ENCODE results near the gene GPC6. TPM values are rescaled to one million over a fixed set of nuclear protein-coding genes. Genes with fewer than 3 reads are reported as not detected.

The GPC6 gene
- total RNA-seq, 1 donor from 2014 or later = not detected

DNA sequence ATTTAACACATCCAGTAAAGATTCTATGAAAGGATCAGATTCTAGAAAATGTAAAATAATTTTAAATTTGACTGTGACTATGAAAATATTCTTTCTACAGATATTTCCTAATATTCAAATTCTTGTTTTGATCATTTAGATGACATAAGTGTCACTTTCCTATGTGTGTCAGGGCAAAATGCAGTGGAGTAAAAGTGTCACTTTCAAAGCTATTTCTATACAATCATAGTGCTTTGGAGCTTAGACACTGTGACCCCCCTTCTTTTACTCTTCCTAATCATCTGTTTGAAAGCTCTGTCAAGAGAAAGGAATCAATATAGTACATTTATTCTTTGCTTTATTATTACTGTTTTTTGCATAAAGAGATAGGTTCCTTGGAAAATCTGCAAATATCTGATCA lies 760.9 kb downstream of the GPC6 start:
- no peak overlapping the region for H3K4me3 Mint-ChIP-seq
- H3K27ac Mint-ChIP-seq = no peak overlapping the region
- H3K36me3 Mint-ChIP-seq (ENCODE audit: low read depth) = no peaks in the 10 kb centered on the region

DNA sequence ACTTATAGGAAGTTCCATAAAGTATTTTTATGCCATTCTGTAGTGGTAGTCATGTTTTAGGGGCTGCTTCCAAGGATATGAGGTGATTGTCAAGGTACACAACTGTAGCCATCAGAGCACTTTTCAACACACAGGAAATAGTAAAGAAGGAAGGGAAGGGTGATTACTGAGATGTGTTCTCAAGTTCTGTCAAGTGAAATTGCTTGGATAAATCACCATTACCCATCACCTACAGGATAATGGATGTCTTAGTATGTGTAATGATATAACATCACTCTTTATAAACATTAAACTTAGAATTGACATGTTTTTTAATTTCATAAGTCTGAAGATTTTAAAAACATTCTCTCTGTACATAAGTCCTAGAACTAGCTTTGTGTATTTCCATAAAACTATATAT lies 765.0 kb downstream of the GPC6 start:
- H3K9me3 Mint-ChIP-seq = no peaks in the 10 kb centered on the region
- H3K4me1 Mint-ChIP-seq = no peaks in the 10 kb centered on the region
- DNase-seq = no peak
- H3K27me3 Mint-ChIP-seq = no peaks in the 10 kb centered on the region
- no peaks in the 10 kb centered on the region for H3K36me3 Mint-ChIP-seq (ENCODE audit: low read depth)
- H3K4me3 Mint-ChIP-seq = no peak overlapping the region
- intact Hi-C loops (cut with micrococcal nuclease) = no loop called here
- no peak overlapping the region for H3K27ac Mint-ChIP-seq

More for the DNA sequence above, 760.9 kb downstream of the GPC6 start:
- Mint-ChIP-seq H3K27me3 (no peaks in the 10 kb centered on the region), H3K4me1 (no peaks in the 10 kb centered on the region), H3K9me3 (no peaks in the 10 kb centered on the region)
- intact Hi-C loops (cut with micrococcal nuclease) = no loop called here
- DNase-seq = no peak

GRCh38 chr13:93996481-93996880 lies 769.9 kb downstream of the GPC6 start:
- H3K4me3 Mint-ChIP-seq = no peak overlapping the region
- H3K9me3 Mint-ChIP-seq = no peaks in the 10 kb centered on the region
- H3K4me1 Mint-ChIP-seq = no peaks in the 10 kb centered on the region
- no peak overlapping the region for H3K27ac Mint-ChIP-seq
- no peak for DNase-seq
- no peaks in the 10 kb centered on the region for H3K27me3 Mint-ChIP-seq
- H3K36me3 Mint-ChIP-seq (ENCODE audit: low read depth) = no peaks in the 10 kb centered on the region
- intact Hi-C loops (cut with micrococcal nuclease) = no loop called here

GRCh38 chr13:94006296-94006695 lies 779.7 kb downstream of the GPC6 start:
- no peaks in the 10 kb centered on the region for H3K9me3 Mint-ChIP-seq
- no peak for DNase-seq
- H3K36me3 Mint-ChIP-seq (ENCODE audit: low read depth) = no peaks in the 10 kb centered on the region
- intact Hi-C loops (cut with micrococcal nuclease) = no loop called here
- H3K27ac Mint-ChIP-seq = no peak overlapping the region
- no peaks in the 10 kb centered on the region for H3K27me3 Mint-ChIP-seq
- H3K4me1 Mint-ChIP-seq = no peaks in the 10 kb centered on the region
- no peak overlapping the region for H3K4me3 Mint-ChIP-seq

GRCh38 chr13:94007072-94007471 lies 780.5 kb downstream of the GPC6 start:
- Mint-ChIP-seq H3K9me3 (no peaks in the 10 kb centered on the region), H3K4me1 (no peaks in the 10 kb centered on the region)

GRCh38 chr13:94009701-94010100 lies 783.1 kb downstream of the GPC6 start:
- Mint-ChIP-seq H3K27ac (no peak overlapping the region), H3K4me3 (no peak overlapping the region), H3K36me3 (ENCODE audit: low read depth) (no peaks in the 10 kb centered on the region), H3K27me3 (no peaks in the 10 kb centered on the region), H3K4me1 (no peaks in the 10 kb centered on the region), H3K9me3 (no peaks in the 10 kb centered on the region)
- no peak for DNase-seq
- intact Hi-C loops (cut with micrococcal nuclease) = no loop called here

More at GRCh38 chr13:94007072-94007471, 780.5 kb downstream of the GPC6 start:
- Mint-ChIP-seq H3K27ac (no peak overlapping the region), H3K4me3 (no peak overlapping the region), H3K36me3 (ENCODE audit: low read depth) (no peaks in the 10 kb centered on the region), H3K27me3 (no peaks in the 10 kb centered on the region)
- no peak for DNase-seq
- intact Hi-C loops (cut with micrococcal nuclease) = no loop called here

DNA sequence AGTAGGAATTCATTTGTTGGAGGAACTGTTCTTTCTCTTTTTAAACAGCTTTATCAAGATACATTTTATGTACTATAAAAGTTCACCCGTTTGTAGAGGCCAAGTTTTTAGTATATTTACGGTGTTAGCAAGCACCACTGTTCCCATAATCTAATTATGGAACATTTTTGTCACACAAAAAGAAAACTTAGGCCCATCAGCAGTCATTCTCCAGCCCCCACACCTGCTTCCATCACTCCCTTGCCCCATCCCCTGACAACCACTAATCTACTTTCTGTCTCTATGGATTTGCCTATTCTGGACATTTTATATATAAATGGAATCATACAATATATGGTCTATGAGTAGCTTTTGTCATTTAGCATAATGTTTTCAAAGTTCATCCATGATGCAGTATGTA lies 787.9 kb downstream of the GPC6 start:
- intact Hi-C loops (cut with micrococcal nuclease) = no loop called here
- no peak for DNase-seq
- Mint-ChIP-seq H3K4me3 (no peak overlapping the region), H3K4me1 (no peaks in the 10 kb centered on the region), H3K9me3 (no peaks in the 10 kb centered on the region), H3K27me3 (no peaks in the 10 kb centered on the region), H3K36me3 (ENCODE audit: low read depth) (no peaks in the 10 kb centered on the region), H3K27ac (no peak overlapping the region)

- intact Hi-C loops (cut with micrococcal nuclease) = no loop called here
- H3K4me3 Mint-ChIP-seq = no peak overlapping the region
- H3K27ac Mint-ChIP-seq = no peak overlapping the region
- no peaks in the 10 kb centered on the region for H3K9me3 Mint-ChIP-seq
- DNase-seq = no peak
- no peaks in the 10 kb centered on the region for H3K27me3 Mint-ChIP-seq
- no peaks in the 10 kb centered on the region for H3K4me1 Mint-ChIP-seq
- no peaks in the 10 kb centered on the region for H3K36me3 Mint-ChIP-seq (ENCODE audit: low read depth)
These were observed 793.8 kb downstream of the GPC6 start for GRCh38 chr13:94020426-94020825.

DNA sequence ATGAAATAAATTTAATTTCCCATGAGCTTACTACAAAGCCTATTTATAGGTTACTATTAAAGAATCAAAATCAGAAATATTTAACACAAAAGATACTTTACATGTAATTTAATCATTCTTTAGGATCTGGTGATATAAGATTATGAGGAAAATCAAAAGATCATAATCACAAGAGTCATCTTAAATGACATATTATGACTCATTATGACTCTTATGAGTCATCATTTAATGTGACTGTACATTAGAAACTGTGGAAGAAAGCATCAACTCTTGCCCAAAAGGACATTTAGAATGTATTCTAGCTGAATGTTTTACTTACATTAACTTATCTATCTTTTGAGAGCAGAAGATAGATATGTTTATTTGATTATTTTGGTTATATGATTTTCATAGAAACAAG lies 794.2 kb downstream of the GPC6 start:
- Mint-ChIP-seq H3K4me1 (no peaks in the 10 kb centered on the region), H3K4me3 (no peak overlapping the region), H3K27me3 (no peaks in the 10 kb centered on the region), H3K9me3 (no peaks in the 10 kb centered on the region), H3K36me3 (ENCODE audit: low read depth) (no peaks in the 10 kb centered on the region), H3K27ac (no peak overlapping the region)
- intact Hi-C loops (cut with micrococcal nuclease) = no loop called here
- no peak for DNase-seq

- Mint-ChIP-seq H3K27ac (no peak overlapping the region), H3K36me3 (ENCODE audit: low read depth) (no peaks in the 10 kb centered on the region), H3K4me3 (no peak overlapping the region), H3K9me3 (no peaks in the 10 kb centered on the region), H3K27me3 (no peaks in the 10 kb centered on the region), H3K4me1 (no peaks in the 10 kb centered on the region)
- intact Hi-C loops (cut with micrococcal nuclease) = no loop called here
- no peak for DNase-seq
These were observed 801.6 kb downstream of the GPC6 start for GRCh38 chr13:94028234-94028633.

DNA sequence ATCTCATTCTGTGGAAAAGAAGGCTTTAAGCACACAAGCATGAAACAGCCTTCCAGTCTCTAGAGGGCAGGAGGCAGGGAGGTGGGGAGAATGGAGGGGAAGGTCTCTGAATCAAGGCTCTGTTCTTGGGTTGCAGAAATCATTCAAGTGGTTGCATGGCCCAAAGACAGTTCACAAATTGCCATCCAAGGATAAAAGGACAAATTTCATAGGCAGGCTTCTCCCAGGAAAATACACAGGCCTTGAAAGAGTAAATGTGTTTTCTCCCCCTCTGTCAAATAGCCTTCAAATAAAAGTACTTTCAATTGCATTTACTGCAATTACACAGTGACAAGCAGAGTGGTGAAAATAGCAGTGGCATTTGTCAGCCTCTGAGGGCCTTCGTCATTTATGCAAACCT lies 802.0 kb downstream of the GPC6 start:
- intact Hi-C loops (cut with micrococcal nuclease) = no loop called here
- Mint-ChIP-seq H3K4me1 (no peaks in the 10 kb centered on the region), H3K36me3 (ENCODE audit: low read depth) (no peaks in the 10 kb centered on the region), H3K4me3 (no peak overlapping the region), H3K27me3 (no peaks in the 10 kb centered on the region), H3K9me3 (no peaks in the 10 kb centered on the region), H3K27ac (no peak overlapping the region)
- no peak for DNase-seq

DNA sequence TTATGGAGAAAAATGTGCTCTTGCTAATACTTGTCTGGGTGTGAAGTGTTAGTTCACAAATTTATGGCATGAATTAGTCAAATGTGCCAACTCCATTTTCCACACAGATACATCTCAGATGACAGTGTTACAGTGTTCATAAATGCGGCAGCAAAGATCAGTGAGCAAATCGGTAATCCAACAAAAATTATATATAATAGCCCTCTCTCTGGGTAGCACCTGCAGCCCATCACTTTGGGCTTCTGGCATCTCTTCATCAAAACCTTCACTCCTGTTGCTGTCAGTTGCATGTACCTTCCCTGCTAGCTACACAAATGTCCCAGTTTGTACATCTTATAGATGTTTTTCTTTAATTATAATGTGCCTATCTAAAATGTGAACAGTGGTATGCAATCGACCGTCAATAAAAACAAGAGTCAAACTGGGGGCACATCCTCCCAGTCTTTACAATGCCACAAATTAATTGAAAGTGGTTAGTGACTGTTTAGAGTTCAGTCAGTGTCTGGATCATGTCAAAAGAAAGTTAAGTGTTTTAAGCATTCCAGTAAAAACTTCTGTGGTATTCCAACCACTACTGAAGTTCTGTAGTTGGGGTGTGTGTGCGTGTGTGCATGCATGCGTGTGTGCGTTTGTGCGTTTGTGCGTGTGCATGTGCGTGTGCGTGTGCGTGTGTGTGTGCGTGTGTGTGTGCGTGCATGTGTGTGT lies 804.0 kb downstream of the GPC6 start:
- Mint-ChIP-seq H3K27me3 (no peaks in the 10 kb centered on the region), H3K36me3 (ENCODE audit: low read depth) (no peaks in the 10 kb centered on the region), H3K27ac (no peak overlapping the region), H3K9me3 (no peaks in the 10 kb centered on the region), H3K4me1 (no peaks in the 10 kb centered on the region), H3K4me3 (no peak overlapping the region)
- intact Hi-C loops (cut with micrococcal nuclease) = no loop called here
- no peak for DNase-seq

DNA sequence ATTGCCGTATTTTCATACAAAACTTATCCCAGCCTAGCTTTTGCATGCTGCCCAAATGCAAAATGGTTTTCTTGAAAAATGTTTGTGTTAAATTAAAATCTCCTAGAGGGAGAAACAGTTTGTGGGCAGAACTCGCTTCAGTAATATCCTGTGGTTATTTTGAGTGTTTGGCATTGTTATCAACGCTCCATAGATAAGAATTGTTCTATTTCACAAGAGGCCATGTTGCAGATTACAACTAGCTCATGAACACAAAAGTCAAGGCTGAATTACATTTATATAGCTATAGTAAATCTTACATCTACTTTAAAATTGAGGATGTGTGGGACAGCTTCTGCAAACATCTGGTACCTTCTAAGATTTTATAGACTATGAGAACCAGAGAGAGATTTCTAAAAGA lies 805.0 kb downstream of the GPC6 start:
- Mint-ChIP-seq H3K9me3 (no peaks in the 10 kb centered on the region), H3K4me3 (no peak overlapping the region), H3K4me1 (no peaks in the 10 kb centered on the region), H3K36me3 (ENCODE audit: low read depth) (no peaks in the 10 kb centered on the region), H3K27me3 (no peaks in the 10 kb centered on the region), H3K27ac (no peak overlapping the region)
- intact Hi-C loops (cut with micrococcal nuclease) = no loop called here
- DNase-seq = no peak

GRCh38 chr13:94033098-94033497 lies 806.5 kb downstream of the GPC6 start:
- Mint-ChIP-seq H3K4me3 (no peak overlapping the region), H3K36me3 (ENCODE audit: low read depth) (no peaks in the 10 kb centered on the region), H3K27ac (no peak overlapping the region), H3K9me3 (no peaks in the 10 kb centered on the region), H3K4me1 (no peaks in the 10 kb centered on the region), H3K27me3 (no peaks in the 10 kb centered on the region)
- DNase-seq = no peak
- intact Hi-C loops (cut with micrococcal nuclease) = no loop called here

Measured in activated CD4-positive, alpha-beta T cell treated with anti-CD3 and anti-CD28 coated beads, Interleukin-2, amount 10 ng/mL, durations not matched to agents 24 days and 14 days (primary cell).